Activated CD8-positive, alpha-beta T cell treated with anti-CD3 and anti-CD28 coated beads for 36 hours (primary cell): ENCODE data around the gene SLC2A13. TPM values are rescaled to one million over a fixed set of nuclear protein-coding genes. Genes with fewer than 3 reads are reported as not detected.

Experiments
- ATAC-seq: fragments of 200-7000 bp; cut with Tn5 transposase; one replicate; pipeline ENCODE4 v1.10.0; 2021; ENCODE audit warnings: mild to moderate bottlenecking, moderate library complexity
- CTCF ChIA-PET: fragments of 350-600 bp; sonication (Branson Sonifier 250); formaldehyde crosslinking; loops from one replicate; lab custom pipeline; 2021; ENCODE audit warnings: antibody characterized with exemption; lab: Charles Lee
- POLR2A ChIA-PET: fragments of 350-600 bp; sonication (Branson Sonifier 250); formaldehyde crosslinking; loops from one replicate; lab custom pipeline; 2021; ENCODE audit warnings: antibody characterized with exemption; lab: Charles Lee
- DNase-seq: peaks from one replicate; pipeline ENCODE4 v3.0.0-alpha.2; 2020
- H3K27ac Mint-ChIP-seq: one replicate; pipeline ENCODE4 v1.8.0; 2021; ENCODE audit warnings: mild to moderate bottlenecking, mixed read lengths
- H3K27me3 Mint-ChIP-seq: one replicate; pipeline ENCODE4 v1.8.0; 2021; ENCODE audit warnings: mixed read lengths
- H3K36me3 Mint-ChIP-seq: one replicate; pipeline ENCODE4 v1.8.0; 2021; ENCODE audit warnings: low read depth, mixed read lengths
- H3K4me1 Mint-ChIP-seq: one replicate; pipeline ENCODE4 v1.8.0; 2021; ENCODE audit warnings: low read depth, mixed read lengths
- H3K4me3 Mint-ChIP-seq: one replicate; pipeline ENCODE4 v1.8.0; 2021; ENCODE audit warnings: mild to moderate bottlenecking, moderate library complexity, mixed read lengths
- H3K9me3 Mint-ChIP-seq: one replicate; pipeline ENCODE4 v1.8.0; 2021; ENCODE audit warnings: mixed read lengths
- intact Hi-C: fragments of 100-400 bp; cut with micrococcal nuclease; formaldehyde crosslinking; loops from one replicate; pipeline ENCODE4 v1.10.0; 2022
- total RNA-seq, 2 experiments: library from RNA; stranded (reverse); gene quantifications; one replicate each; pipeline ENCODE4 v1.2.3, GENCODE V29; 2021
- TF ChIP-seq, protein P1 (sequence below): fragments of 200-600 bp; IDR thresholded peaks from one replicate; pipeline ENCODE4 v1.8.0; 2022; ENCODE audit warnings: antibody characterized with exemption, mild to moderate bottlenecking

SLC2A13 gene
- total RNA-seq, 2 experiments from 2014 or later: 9.0 to 9.3 TPM

DNA sequence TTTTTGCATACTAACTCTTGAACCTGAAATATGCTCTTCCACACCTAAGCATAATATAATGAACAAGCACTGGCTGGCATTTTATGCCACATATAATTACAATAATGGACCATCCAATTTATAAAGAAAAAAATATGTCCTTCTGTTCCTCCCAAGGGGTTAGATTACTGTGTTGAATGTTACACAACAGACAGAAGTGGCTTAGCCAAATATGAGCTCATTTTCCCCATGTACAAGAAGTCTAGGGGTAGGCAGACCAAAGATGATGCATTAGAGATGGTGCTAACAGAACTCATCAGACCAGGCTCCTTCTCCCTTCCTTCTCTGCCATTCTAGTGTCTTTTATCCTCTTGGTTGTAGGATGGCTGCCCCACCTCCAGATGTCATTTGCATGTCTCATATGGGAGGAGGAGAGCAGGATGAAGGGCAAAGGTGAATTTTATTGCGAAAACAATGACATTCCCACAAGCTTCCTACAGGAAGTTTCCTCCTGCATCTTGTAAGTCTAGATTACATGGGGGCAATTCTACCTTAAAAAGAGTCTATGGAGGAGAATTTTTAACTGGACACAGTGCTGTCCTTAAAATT is 43.9 kb upstream of the SLC2A13 start:
- ATAC-seq: no peak

DNA sequence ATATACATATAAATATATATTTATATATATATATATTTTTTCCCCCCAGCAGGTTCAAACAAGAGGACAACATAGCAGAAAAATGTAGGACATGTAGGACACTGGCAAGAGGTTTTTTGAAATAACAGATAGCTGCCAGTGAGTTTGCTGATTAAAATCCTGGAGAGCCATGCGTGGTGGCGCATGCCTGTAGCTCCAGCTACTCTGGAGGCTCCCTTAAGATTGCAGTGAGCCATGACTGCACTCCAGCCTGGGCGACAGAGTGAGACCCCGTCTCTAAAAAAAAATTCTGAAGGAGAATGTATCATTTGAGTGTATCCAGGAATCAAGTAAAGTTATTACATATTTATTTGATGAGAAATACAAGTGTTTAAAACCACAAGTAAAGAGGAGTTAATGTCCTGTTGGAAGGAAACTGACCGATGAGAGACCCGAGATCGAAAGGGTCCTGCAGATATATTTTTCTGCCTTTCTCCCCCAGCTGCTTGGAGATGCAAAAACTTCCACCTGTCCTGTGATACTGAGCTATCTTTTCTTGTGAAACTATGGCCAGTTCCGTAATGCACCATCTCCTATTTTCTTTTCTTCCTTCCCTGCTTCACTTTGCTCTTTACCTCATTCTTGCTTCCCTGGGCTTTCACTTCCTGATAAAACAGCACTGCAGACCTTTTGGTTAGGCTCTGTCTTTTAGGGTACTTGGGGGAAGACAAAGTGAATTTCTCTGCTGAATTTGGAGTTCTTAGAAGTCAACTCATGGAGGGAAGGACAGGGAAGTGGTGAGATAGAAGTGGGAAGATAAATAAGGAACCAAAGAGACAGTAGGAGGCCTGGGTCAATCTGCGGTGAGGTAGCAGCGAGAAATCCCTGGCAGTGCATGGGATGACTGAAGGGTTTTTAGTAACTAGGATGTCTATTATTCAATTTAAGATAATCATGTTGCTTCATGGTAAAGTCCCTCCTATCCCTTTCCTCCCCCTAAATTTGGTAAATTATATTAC is 41.2 kb upstream of the SLC2A13 start:
- peaks cover 4% of the 10 kb centered on the region for H3K27me3 Mint-ChIP-seq
- H3K4me3 Mint-ChIP-seq: no peak overlapping the region
- intact Hi-C loops: no loop called here
- TF ChIP-seq, protein P1, sequence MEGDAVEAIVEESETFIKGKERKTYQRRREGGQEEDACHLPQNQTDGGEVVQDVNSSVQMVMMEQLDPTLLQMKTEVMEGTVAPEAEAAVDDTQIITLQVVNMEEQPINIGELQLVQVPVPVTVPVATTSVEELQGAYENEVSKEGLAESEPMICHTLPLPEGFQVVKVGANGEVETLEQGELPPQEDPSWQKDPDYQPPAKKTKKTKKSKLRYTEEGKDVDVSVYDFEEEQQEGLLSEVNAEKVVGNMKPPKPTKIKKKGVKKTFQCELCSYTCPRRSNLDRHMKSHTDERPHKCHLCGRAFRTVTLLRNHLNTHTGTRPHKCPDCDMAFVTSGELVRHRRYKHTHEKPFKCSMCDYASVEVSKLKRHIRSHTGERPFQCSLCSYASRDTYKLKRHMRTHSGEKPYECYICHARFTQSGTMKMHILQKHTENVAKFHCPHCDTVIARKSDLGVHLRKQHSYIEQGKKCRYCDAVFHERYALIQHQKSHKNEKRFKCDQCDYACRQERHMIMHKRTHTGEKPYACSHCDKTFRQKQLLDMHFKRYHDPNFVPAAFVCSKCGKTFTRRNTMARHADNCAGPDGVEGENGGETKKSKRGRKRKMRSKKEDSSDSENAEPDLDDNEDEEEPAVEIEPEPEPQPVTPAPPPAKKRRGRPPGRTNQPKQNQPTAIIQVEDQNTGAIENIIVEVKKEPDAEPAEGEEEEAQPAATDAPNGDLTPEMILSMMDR: no peak
- POLR2A ChIA-PET: no interaction called here
- H3K27ac Mint-ChIP-seq: no peak overlapping the region
- DNase-seq: peak; percentile 19
- peak; percentile 46 for ATAC-seq
- no peaks in the 10 kb centered on the region for H3K9me3 Mint-ChIP-seq
- H3K4me1 Mint-ChIP-seq: no peaks in the 10 kb centered on the region
- CTCF ChIA-PET: interaction anchor here (1.1 kb wide), 1 partner anchor 8 kb away, joined by 3 read pairs; no protein-coding TSS in a partner anchor
- no peaks in the 10 kb centered on the region for H3K36me3 Mint-ChIP-seq

More for the DNA sequence above, 43.9 kb upstream of the SLC2A13 start:
- POLR2A ChIA-PET: no interaction called here
- Mint-ChIP-seq H3K4me3 (no peak overlapping the region), H3K4me1 (no peaks in the 10 kb centered on the region), H3K9me3 (no peaks in the 10 kb centered on the region), H3K27me3 (peaks cover 6% of the 10 kb centered on the region), H3K36me3 (no peaks in the 10 kb centered on the region), H3K27ac (no peak overlapping the region)
- TF ChIP-seq, protein P1: no peak
- CTCF ChIA-PET: no interaction called here
- no peak for DNase-seq
- intact Hi-C loops: loop anchor here (5.0 to 10.0 kb wide), 2 partner anchors 163 to 775 kb away; no protein-coding TSS in a partner anchor

DNA sequence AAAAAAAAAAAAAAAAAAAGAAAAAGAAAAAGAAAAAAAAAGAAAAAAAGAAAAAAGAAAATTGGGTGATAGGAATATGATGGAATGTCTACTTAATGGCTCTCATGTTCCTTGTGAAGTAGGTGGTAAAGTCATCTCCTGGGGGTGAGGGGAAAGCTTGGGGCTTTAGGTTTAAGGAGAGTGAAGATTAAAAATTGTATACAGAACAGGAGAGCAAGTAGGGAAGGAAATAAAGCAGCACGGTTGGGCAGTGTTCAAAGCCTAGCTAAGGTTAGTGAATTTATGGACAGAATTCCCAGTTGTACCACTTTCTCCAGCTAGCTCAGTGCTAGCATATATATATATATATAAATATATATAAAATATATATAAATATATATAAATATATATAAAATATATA is 40.0 kb upstream of the SLC2A13 start:
- intact Hi-C loops: no loop called here
- TF ChIP-seq, protein P1: no peak
- Mint-ChIP-seq H3K27me3 (peaks cover 4% of the 10 kb centered on the region), H3K27ac (no peak overlapping the region), H3K4me3 (no peak overlapping the region), H3K36me3 (no peaks in the 10 kb centered on the region), H3K9me3 (no peaks in the 10 kb centered on the region), H3K4me1 (no peaks in the 10 kb centered on the region)
- POLR2A ChIA-PET: no interaction called here
- ATAC-seq: peak; percentile 58
- DNase-seq: peak; percentile 9
- CTCF ChIA-PET: no interaction called here

DNA sequence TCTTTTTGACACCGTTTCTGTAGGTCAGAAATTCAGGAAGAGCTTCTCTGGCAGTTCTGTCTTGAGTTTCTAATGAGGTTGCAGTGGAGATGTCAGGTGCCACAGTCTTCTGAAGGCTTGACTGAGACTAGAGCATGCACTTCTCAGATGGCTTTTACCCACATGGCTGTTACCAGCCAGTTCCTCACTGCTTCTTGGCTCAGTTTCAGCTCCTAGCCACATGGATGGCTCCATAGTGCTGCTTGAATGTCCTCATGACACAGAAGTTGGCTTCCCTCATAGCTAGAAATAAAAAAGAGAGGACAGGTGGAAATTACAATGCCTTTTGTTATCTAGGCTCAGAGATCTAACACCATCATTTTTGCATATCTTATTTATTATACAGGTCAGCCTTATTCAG is 38.1 kb upstream of the SLC2A13 start:
- CTCF ChIA-PET: interaction anchor here (1.2 to 2.0 kb wide), 2 partner anchors 36 to 133 kb away, joined by 5 to 11 read pairs; no protein-coding TSS in a partner anchor
- Mint-ChIP-seq H3K4me1 (no peaks in the 10 kb centered on the region), H3K27me3 (peaks cover 4% of the 10 kb centered on the region), H3K9me3 (no peaks in the 10 kb centered on the region), H3K4me3 (no peak overlapping the region), H3K27ac (no peak overlapping the region), H3K36me3 (no peaks in the 10 kb centered on the region)
- intact Hi-C loops: no loop called here
- POLR2A ChIA-PET: no interaction called here
- TF ChIP-seq, protein P1: no peak
- DNase-seq: no peak
- no peak for ATAC-seq
